HL-60/S4 treated with retinoic acid at 250 ng/mL for 4 days and 3 days (cell line): ENCODE measurements around the gene PRKG1.

ENCODE experiments used
- in situ Hi-C: fragments of 300-500 bp; cut with MboI; formaldehyde crosslinking; loops from 2 replicates; pipeline ENCODE4 v1.7.0; 2022; ENCODE audit warnings: low sequenced_read_pairs

PRKG1 gene

DNA sequence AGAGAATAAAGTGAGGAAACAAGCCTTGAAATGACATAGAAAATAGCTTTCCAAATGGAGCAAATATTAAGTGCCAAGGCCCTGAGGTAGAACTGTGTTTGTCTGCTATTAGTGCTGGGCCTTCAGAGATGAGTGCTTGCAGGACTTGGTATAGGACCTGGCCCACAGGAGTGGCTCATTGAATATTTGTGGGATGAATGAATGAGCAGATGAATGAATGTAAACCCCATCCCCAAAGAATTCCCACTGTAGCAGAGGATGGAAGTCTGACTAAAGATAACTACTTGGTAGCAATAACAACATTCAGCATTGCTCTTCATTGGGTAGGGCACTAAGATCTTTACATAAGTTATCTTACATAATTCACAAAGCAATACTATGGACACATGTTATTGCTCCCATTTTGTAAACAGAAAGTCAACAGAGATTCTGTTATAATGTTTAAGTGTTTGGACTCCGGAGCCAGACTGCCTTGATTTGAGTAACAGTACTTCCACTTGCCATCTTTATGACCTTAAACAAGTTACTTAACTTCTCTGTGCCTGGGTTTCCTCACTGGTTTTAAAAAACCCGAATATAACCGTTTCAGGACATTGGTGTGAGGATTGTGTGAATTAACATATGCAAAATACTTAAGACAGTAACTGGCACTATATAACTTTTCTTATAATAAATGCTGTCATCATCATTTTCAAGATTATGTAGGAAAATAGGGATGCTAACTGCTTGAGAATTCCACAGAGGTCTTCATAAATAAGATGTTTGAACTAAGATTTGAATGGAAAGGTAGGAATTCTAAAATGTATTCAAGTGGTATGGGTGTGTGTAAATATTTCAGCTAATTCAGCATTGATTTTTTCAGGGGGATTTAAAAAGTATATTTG is 141.9 kb downstream of the PRKG1 start:
- in situ Hi-C loops = no loop called here

DNA sequence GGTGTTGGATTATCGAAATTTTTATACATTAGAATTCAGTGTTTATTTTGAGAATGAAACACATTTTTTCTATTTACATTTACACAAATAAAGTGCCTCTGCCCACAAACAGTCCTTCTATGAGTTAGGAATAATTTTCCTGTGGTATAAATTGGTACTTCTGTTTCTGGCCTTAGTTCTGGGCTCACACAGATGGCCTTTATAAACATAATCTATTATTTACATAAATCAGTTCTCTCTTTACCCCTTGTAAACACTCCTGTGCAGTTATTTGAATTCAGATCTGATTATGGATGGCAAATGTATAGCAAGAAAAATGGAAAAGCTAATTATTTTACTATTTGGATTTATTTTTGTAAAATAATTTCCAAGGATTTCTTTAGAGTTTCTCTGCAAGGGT is 143.2 kb downstream of the PRKG1 start:
- in situ Hi-C loops = no loop called here

DNA sequence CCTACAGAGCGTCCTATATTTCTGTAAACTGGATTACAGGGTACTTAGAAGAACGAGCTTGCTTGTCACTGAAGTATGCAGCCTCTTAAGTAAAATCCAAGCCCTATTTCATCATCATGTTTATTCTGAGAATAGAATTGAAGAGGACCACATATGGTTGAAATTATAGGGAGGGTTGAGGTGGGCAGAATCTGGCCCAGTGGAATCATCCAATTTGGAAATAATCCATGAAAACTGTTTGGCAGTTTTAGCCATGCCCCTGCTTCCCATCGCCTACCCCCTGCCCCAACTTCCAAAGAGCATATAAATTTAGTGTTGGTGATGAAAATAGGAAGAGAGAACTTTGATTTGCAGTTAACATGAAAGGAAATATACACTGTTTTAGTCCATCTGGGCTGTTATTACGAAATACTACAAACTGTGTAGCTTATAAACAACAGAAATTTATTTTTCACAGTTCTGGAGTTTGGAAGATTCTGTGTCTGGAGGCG is 150.4 kb downstream of the PRKG1 start:
- in situ Hi-C loops = no loop called here

DNA sequence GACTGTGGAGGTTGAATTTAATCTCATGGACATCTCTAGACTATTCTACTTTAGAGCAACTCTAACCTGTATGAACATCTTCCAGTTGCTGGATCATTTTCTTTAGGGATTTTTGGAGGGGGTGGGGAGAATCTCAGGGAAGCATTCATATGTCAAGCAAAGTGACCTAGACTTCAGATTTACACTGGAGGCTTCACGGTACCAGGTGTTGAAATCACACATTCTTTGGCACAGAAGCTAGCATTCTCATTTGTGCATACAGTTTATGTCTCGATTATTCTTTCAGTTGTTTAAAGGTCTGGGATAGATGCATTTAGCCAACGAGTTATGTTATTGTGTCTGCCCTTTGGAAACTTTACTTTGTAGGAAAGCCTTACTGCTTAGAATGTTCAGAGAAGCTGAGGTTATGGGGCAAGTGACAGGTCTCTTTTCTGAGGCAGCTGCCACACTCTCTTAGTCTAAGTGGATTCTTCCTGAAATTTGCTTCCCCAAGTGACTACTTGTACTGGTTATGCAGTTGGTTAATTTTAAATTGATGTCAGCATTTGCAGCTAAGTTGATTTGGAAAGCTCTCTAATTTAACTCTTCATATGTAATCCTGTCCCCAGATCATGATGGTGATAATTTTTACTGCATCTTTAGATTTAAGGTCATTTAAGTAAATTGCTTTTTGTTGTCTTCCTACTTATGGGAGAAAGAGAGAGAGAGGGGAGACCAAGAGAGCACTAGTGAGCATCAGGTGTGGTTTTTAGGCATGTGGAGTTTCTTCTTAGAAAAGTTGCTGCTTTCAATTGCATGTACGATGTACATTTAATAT is 153.8 kb downstream of the PRKG1 start:
- in situ Hi-C loops = no loop called here

DNA sequence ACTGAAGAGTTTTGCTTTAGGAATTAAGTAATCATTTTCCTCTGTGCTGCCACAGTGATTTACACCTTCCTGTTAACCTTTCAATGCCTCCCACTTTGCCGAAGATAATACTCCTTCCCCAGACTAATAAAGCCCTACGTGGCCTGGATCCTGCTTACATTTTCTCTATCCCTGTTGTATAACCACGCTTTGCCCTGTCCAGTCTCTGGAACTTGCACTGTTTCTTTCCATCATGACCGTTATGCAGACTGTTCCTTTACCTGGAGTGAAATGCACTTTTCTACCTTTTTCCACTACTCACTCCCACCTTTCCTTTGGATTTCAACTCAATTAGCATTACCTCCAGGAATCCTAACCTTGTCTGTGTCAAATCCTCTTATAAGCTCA is 154.4 kb downstream of the PRKG1 start:
- in situ Hi-C loops = no loop called here

DNA sequence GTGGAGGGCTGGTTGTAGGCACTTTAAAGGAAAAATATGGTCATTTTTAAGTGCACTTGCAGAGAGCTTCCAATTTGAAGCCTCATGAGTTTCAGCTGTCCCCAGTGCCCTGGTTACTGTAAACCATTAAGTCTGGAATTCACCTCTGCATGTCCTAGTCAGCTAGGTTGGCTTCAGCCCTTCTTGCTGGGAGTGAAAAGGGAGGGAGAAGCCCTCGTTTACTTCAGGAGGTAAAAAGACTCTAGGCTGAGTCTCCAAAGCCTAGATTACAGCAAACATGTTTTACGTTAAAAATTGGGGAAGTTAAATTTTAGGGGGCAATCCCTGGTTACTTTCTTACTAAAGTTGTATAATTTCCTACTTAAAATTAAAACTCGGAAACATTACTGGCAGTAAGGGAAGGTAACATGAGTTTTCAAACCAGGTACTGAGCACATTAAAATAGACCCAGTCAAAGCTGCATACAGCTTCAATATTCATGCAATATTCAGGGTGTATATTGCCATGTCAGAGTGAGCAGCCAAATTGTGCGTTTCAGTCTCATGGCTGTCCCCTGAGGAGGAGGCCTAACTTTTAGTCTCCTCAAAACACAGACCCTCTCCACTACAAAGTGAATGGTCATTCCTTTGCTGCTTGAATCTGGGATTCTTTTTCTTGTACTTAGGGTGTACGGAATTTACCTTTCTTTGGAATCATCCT is 156.7 kb downstream of the PRKG1 start:
- in situ Hi-C loops = no loop called here

DNA sequence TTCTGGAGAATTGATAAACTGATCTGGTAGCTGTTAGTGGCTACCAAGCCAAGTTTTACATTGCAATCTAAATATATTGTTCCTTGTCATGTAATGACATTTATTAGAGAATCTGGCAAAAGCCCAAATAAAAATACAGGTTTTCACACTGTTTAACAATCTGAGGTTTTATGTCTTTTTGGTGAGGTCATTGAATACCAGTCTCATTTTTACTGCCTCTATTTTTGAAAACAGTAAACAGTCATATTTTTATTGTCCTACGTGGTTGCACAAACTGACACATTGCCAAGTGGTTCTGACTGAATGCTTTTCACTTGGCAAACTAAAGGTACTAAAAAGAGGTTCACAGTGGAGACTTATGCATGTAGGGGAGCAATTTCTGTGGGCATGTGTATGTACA is 157.5 kb downstream of the PRKG1 start:
- in situ Hi-C loops = no loop called here

DNA sequence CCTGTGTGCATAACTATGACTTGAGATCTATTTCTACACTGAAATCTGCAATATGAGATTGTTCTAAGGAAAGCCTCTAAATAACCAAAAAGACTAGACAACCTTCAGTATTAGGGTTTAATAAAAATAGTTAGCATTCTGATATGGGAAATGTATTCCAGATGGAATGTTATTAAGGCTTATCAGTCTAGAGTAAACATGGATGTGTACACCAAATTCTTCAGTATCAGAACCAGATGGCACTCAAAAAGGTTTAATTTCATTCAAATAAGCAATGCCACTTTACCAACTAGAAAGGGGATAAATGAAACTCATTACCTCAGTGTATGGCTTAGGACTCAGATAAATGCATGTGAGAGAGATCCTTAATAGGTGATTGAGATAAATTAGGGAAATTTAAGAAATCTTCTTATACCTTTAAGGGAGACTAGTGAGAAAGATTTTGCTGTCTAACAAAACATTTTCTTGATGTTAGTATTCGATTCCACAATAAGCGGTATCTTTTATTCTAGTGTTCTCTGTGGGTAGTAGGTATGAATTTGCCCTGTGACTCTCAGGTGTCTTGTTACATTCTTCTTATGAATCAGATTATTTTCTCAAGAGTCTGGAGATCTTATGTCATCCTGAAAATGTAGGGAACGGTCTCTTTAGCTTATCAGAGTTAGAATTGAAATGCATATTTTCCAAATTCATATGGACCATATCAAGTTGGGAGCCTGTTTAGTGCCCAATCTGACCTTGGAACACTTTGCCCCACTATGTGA is 159.2 kb downstream of the PRKG1 start:
- in situ Hi-C loops = no loop called here

DNA sequence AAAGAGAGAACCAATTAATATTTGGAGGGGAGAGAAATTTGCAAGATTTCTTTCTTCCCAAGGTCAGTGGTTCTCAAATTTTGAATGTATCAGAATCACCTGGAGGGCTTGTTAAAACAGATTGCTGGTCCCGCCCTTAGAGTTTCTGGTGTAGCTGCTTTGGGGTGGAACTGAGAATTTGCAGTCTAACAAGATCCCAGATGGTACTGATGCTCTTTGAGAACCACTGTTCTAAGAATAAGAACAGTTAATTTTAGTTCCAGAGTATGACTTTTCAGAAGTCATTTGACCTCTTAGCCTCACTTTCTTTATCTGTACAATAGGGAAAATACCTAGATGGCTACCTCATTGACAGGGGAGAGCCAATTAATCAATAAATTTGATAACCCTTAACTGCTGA is 161.6 kb downstream of the PRKG1 start:
- in situ Hi-C loops = no loop called here

DNA sequence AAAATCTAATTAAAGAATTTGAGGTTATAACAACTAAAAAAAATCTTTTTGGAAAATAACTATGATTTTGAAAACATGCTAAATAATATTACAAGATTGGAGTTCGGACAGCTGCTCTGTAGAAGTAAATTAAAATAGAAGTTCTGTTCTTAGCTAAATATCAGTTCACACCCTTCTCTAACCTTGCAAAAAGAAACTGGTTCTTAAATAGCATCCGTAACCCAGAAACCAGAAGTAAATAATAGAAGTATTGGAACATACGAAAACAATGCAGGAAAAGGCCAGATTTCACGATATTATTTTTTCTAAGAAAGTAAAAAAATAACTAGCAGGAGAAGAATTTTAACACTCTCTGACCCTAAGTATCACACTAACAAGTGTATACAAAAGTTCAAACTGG is 164.7 kb downstream of the PRKG1 start:
- in situ Hi-C loops = no loop called here

DNA sequence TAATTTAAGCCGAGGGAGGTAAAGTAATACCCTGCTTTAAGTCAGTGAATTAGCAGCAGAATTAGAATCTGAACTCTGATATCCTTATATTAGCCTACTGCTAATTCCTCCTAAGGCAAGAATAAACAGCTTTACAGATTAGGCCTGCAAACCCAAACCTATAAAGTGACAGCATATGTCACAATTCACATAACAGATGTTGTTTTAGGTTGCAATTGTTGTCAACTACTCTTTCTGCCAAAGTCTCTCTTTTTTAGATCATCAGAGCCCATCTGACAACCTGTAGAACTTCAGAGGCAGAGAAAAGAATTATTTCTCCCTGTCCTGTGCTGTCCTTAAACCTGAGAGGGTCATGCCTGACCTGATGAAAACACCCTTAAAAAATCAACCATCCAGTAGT is 167.2 kb downstream of the PRKG1 start:
- in situ Hi-C loops = no loop called here

DNA sequence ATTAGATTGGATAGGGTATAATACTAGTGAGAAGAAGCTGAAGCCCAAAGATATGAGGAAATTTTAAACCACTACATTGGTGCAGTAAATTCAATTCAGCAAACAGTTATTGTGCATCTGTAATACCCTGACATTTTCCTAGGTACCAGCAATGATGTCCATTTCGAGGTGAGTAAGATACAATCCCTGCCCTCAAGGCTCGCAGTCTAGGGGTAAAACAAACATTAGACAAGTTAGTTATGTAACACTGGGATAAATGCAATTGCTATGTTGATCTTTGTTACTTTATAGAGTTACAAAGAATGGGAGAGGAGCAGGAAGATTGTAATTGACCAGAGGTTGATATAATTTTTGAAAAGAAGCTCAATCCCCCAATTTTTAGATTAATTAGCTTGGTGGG is 168.1 kb downstream of the PRKG1 start:
- in situ Hi-C loops = no loop called here

DNA sequence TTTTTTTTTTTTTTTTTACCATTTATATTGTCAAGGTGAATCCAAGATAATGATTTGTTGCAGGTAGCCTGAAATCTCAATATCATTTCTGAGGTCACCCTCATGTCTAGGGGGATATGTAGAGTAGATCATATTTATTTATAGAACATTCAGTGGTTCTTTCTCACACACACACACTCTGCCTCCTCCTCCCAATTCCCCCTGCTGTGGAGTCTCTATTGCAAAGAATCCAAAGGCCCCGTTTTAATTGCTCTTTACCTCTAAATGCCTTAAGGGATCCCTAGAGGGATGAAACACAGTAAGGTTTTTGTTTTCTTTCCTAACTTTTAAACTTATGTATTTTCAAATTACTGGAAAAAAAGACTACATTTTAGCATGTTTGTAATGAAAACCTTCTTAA is 170.0 kb downstream of the PRKG1 start:
- in situ Hi-C loops = no loop called here

DNA sequence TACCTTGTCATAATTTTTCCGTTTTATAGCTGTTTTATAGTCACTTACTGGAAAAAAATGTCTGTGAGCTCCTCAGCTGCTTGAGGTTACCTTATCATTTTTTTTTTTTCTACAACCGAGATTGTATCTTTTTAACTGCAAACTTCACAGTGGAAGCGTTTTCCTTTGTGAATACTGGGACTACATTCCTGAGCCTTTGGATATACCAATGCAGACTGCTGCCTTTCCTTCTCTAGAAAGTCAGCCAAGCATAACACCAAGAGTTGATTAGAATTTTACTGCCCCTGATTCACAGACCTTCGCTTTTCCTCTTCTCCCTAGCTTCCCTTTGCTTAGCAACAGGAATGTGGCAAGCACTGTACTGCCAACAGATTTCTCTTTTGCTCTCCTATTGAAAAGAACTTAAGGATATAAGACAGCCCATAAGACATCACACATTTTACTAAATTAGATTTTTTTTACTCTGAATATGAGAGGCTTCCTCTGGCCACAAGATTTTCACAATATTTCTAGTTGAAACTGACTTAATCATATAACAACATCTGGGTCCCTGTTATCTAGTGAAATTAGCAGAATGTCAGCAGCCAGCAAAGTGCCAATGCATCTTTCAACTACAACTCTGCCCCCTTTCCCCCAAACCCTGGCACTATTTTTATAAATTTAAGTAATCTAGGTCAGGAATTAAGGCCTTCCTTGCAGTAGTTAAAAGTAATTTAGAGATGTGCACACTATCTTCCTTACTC is 170.6 kb downstream of the PRKG1 start:
- in situ Hi-C loops = no loop called here

DNA sequence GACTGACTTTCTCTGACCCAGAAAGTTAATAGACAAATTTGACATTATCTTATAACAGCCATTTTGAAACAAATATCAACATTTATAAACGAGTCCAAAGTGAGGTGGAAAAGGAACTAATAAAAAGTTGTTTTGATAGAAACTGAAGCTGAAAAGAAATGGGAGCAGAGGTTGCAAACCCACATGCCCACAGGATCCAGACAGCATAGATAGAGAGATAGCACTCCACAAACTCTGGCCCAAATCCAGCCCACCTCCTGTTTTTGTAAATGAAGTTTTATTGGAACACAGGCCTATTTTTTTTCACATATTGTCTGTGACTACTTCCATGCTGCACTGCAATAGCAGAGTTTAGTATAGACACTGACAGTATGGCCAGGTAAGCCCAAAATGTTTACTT is 171.9 kb downstream of the PRKG1 start:
- in situ Hi-C loops = no loop called here

DNA sequence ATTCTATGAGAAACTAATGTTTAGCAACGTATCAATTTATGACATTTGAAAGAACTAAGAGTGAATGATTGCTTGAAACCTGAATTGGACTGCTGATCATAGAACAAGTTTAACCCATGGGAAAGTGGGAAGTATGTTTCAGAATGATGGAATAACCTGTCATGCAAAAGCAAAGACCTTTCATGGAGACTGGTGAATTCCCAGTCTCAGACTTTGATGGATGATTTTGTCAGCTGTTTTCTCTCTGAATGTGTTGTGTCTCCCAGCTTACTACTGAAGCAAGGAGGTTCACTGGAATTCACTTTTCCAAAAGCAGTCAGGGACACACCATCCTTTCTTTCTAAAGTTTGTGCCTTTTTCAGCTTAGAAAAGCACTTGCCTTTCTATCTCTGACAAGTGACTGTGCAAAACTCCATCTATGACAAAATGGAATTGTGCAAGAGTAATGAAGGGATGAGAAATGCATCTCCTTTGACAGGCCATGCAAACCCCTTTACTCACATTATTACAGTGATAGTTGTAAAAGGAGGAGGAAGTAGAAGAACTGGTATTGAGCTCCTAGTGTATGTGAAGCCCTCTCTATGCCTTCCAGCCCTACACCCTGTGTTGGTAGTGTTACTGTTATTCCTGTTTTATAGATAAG is 176.1 kb downstream of the PRKG1 start:
- in situ Hi-C loops = no loop called here

DNA sequence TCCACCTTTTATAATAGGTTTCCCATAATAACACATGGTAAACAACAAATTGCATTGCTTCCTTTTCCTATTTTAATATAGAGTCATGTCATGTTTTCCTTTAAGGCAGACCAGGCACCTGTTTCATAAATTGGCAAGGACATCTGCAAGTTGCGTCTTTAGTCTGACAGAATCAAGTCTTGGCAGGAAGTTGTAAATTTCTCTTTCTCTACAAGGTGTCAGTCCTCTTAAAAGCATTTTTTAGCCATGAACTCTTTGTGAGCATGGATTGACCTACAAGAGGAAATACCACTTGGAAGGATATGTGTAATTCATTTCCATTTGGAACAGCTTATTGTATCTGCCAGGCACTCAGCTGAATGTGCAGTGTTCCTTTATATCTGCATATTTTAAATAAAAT is 176.8 kb downstream of the PRKG1 start:
- in situ Hi-C loops = no loop called here

DNA sequence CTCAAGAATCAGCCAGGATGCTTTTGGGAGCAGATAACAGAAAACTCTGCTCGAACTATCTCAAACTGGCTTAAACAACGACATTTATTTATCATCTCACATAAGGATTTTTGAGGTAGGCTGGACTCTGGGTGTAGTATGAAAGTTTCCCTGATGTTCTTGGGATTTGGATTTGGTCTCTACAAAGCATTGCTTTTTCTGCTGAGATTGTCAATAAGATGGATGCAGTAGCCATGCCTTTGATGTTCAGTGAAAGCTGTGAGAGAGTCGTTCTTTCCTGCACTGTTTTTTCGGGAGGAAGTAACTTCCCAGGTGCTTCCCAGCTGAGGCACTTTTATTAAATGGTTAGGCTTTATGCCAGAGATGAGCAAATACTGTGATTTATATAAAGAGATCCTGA is 181.1 kb downstream of the PRKG1 start:
- in situ Hi-C loops = no loop called here

DNA sequence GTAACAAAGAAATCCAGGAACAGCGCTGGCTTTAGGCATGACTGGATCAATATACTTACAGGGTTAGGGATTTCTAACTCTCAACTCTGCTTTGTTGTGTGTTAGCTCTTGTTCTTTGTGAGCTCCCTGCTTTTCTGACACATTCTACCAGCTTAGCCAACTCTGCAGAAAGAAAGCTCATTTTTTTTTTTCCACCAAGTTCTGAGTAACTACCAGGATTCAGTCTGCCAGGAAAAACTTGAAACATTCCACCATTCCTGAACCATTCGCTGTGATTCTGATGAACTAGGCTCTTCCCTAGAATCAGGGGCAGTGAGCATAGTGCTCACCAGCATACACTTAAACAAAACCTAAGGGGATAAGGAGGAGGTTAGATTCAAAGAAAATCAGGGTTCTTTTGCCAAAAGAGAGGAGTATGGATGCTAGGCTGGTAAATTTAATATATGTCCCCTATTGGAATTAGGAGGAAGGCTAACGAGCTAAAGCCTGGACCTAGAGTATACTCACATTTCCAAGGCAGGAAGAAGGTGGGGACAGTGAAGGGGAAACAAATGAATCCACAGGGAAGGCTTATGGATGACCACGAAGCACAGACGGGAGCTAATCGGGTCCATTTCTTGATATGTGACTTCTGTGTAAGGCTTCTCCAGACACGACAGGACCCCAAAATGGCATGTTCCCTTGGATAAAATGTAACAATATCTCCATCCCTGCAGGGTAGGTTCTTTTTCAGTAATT is 183.4 kb downstream of the PRKG1 start:
- in situ Hi-C loops = no loop called here
